Transverse colon (tissue), 4 donors: Measurements from ENCODE around the gene EMX1.

Experiments used
- POLR2A ChIP-seq: fragments of 450-650 bp; IDR thresholded peaks from one replicate; pipeline ENCODE4 v1.6.1; 2016; ENCODE audit warnings: antibody characterized with exemption, mild to moderate bottlenecking, moderate library complexity
- POLR2AphosphoS5 ChIP-seq, 3 donors: sonication (generic); formaldehyde crosslinking; IDR thresholded peaks; one replicate each; pipeline ENCODE4 v1.6.1; 2016; ENCODE audit warnings: antibody characterized with exemption in 3 of 3
- TF ChIP-seq, protein P1 (sequence below), 5 experiments: fragments of 200-600 bp in 3 of 5; fragments of 450-650 bp in 2 of 5; sonication (generic) in 3 of 5; IDR thresholded peaks; 1 replicate in 2 of 5; 2 replicates in 3 of 5; pipeline ENCODE4 v1.5.1; 2016 to 2017; ENCODE audit warnings: antibody characterized with exemption in 5 of 5, inconsistent platforms in 3 of 5, mild to moderate bottlenecking in 2 of 5, moderate library complexity in 1 of 5

DNA sequence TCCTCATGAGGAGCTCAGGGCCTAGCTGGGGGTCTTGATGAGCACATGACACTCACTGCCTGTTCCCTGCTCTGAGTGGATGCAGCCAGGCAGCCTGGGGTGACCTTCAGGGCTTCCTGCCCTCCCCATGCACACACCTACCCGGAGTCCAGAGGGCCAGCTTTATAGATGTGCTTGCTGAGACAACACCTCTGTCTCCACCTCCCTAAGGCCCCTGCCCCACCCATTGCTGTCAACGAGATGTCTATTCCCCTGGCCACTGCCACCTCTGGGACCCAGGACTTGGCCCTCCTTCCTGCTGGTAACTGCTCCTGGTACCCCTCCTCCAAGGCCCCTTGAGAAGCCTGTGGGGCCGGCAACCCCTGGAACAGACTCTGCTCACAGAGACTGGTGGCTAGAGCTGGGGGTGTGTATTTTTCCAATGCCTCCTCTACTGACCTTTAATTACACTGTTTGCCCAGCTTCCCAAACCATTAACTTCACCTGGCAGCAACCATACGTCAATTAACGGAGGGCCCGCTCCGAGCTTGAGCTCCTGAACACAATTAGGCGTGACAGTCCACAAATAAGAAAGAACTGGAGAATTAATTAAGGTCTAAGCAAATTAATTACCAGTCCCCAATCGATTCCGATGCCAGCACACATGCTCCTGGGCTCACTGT, 66.3 kb downstream of the EMX1 start:
- TF ChIP-seq POLR2A: no peak
- TF ChIP-seq, protein P1, sequence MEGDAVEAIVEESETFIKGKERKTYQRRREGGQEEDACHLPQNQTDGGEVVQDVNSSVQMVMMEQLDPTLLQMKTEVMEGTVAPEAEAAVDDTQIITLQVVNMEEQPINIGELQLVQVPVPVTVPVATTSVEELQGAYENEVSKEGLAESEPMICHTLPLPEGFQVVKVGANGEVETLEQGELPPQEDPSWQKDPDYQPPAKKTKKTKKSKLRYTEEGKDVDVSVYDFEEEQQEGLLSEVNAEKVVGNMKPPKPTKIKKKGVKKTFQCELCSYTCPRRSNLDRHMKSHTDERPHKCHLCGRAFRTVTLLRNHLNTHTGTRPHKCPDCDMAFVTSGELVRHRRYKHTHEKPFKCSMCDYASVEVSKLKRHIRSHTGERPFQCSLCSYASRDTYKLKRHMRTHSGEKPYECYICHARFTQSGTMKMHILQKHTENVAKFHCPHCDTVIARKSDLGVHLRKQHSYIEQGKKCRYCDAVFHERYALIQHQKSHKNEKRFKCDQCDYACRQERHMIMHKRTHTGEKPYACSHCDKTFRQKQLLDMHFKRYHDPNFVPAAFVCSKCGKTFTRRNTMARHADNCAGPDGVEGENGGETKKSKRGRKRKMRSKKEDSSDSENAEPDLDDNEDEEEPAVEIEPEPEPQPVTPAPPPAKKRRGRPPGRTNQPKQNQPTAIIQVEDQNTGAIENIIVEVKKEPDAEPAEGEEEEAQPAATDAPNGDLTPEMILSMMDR (IDR thresholded peaks at IDR 0.05): no peak
- no peak for TF ChIP-seq POLR2AphosphoS5 (IDR thresholded peaks at IDR 0.05)
